H9 (cell line): ENCODE results near the gene SAMD14. TPM values are rescaled to one million over a fixed set of nuclear protein-coding genes. Genes with fewer than 3 reads are reported as not detected.
A peak's percentile ranks its signal among the peaks of the same experiment; 100 is the strongest.

ENCODE experiments used
- DNase-seq: peaks from one replicate; pipeline ENCODE4 v3.0.0-alpha.2; 2017
- H2AFZ ChIP-seq: one replicate; pipeline ENCODE4 v1.6.1; 2013; ENCODE audit warnings: mild to moderate bottlenecking, low read length, control low read depth, moderate library complexity
- H2AK5ac ChIP-seq: 2 replicates; pipeline ENCODE4 v1.6.1; 2013; ENCODE audit warnings: low read length, control low read depth, mixed read lengths; ENCODE audit not compliant: insufficient read length
- H2BK120ac ChIP-seq: one replicate; pipeline ENCODE4 v1.6.1; 2013; ENCODE audit warnings: low read depth, mild to moderate bottlenecking, low read length, control low read depth, inconsistent platforms; ENCODE audit not compliant: poor library complexity, severe bottlenecking
- H2BK12ac ChIP-seq: 2 replicates; pipeline ENCODE4 v1.6.1; 2013; ENCODE audit warnings: low read length, control low read depth, mixed read lengths, low read depth; ENCODE audit not compliant: insufficient read length
- H2BK15ac ChIP-seq: 2 replicates; pipeline ENCODE4 v1.6.1; 2013; ENCODE audit warnings: low read depth, low read length, control low read depth
- H2BK20ac ChIP-seq: one replicate; pipeline ENCODE4 v1.6.1; 2013; ENCODE audit warnings: low read depth, mild to moderate bottlenecking, low read length, control low read depth, inconsistent platforms; ENCODE audit not compliant: poor library complexity, severe bottlenecking
- H2BK5ac ChIP-seq: 2 replicates; pipeline ENCODE4 v1.6.1; 2013; ENCODE audit warnings: low read length, control low read depth, mixed read lengths; ENCODE audit not compliant: insufficient read length
- H3K14ac ChIP-seq: 2 replicates; pipeline ENCODE4 v1.6.1; 2013; ENCODE audit warnings: low read length, control low read depth; ENCODE audit not compliant: insufficient read depth
- H3K18ac ChIP-seq: 2 replicates; pipeline ENCODE4 v1.6.1; 2013; ENCODE audit warnings: low read depth, mild to moderate bottlenecking, mixed read lengths, low read length, control low read depth; ENCODE audit not compliant: insufficient read length
- H3K23ac ChIP-seq: 2 replicates; pipeline ENCODE4 v1.6.1; 2013; ENCODE audit warnings: low read length, control low read depth, mixed read lengths, low read depth; ENCODE audit not compliant: insufficient read length
- H3K23me2 ChIP-seq: 2 replicates; pipeline ENCODE4 v1.6.1; 2013; ENCODE audit warnings: low read depth, mild to moderate bottlenecking, mixed read lengths, low read length, control low read depth; ENCODE audit not compliant: insufficient read length, poor library complexity, severe bottlenecking
- H3K27ac ChIP-seq: 2 replicates; pipeline ENCODE4 v1.5.1; 2013; ENCODE audit warnings: low read length, control low read depth, mixed read lengths, low read depth; ENCODE audit not compliant: insufficient read length
- H3K27me3 ChIP-seq: 2 replicates; pipeline ENCODE4 v1.6.1; 2013; ENCODE audit warnings: low read length, control low read depth, inconsistent platforms; ENCODE audit not compliant: insufficient read depth
- H3K4ac ChIP-seq: 2 replicates; pipeline ENCODE4 v1.6.1; 2013; ENCODE audit warnings: low read depth, mild to moderate bottlenecking, control low read depth, inconsistent platforms, low read length, moderate library complexity
- H3K4me1 ChIP-seq: 2 replicates; pipeline ENCODE4 v1.6.1; 2013; ENCODE audit warnings: low read length, control low read depth, inconsistent platforms; ENCODE audit not compliant: insufficient read depth
- H3K4me2 ChIP-seq: 2 replicates; pipeline ENCODE4 v1.6.1; 2013; ENCODE audit warnings: low read length, control low read depth, mixed read lengths; ENCODE audit not compliant: insufficient read length, insufficient read depth
- H3K56ac ChIP-seq: 2 replicates; pipeline ENCODE4 v1.6.1; 2013; ENCODE audit warnings: low read depth, mild to moderate bottlenecking, mixed read lengths, low read length, control low read depth; ENCODE audit not compliant: insufficient read length
- H3K79me1 ChIP-seq: 2 replicates; pipeline ENCODE4 v1.6.1; 2013; ENCODE audit warnings: low read depth, mild to moderate bottlenecking, moderate library complexity, low read length, control low read depth, inconsistent platforms; ENCODE audit not compliant: insufficient read depth, poor library complexity, severe bottlenecking
- H3K79me2 ChIP-seq: 2 replicates; pipeline ENCODE4 v1.6.1; 2013; ENCODE audit warnings: low read length, control low read depth, inconsistent platforms; ENCODE audit not compliant: insufficient read depth
- H3K9ac ChIP-seq: 2 replicates; pipeline ENCODE4 v1.6.1; 2013; ENCODE audit warnings: low read length, control low read depth, mixed read lengths; ENCODE audit not compliant: insufficient read length; ENCODE audit errors: extremely low read depth
- H3K9me3 ChIP-seq: one replicate; pipeline ENCODE4 v1.6.1; 2013; ENCODE audit warnings: low read depth, low read length, inconsistent platforms; ENCODE audit not compliant: control insufficient read depth
- H3T11ph ChIP-seq: one replicate; pipeline ENCODE4 v1.6.1; 2013; ENCODE audit warnings: mild to moderate bottlenecking, low read length, control low read depth, inconsistent platforms
- H4K20me1 ChIP-seq: one replicate; pipeline ENCODE4 v1.6.1; 2013; ENCODE audit not compliant: control insufficient read depth, insufficient read length, insufficient read depth
- H4K5ac ChIP-seq: 2 replicates; pipeline ENCODE4 v1.6.1; 2013; ENCODE audit warnings: low read depth, mild to moderate bottlenecking, mixed read lengths, low read length, control low read depth; ENCODE audit not compliant: insufficient read length
- H4K8ac ChIP-seq: replicated peaks from 2 replicates; pipeline ENCODE4 v1.6.1; 2013; ENCODE audit warnings: low read length, control low read depth, mixed read lengths, low read depth; ENCODE audit not compliant: insufficient read length
- H4K91ac ChIP-seq: 2 replicates; pipeline ENCODE4 v1.6.1; 2013; ENCODE audit warnings: low read depth, mild to moderate bottlenecking, moderate library complexity, mixed read lengths, low read length, control low read depth; ENCODE audit not compliant: insufficient read length
- H3K27ac Mint-ChIP-seq, 3 experiments: 2 replicates in 2 of 3; 3 replicates in 1 of 3; pipeline ENCODE4 v1.8.0; 2020 to 2021; ENCODE audit warnings: mixed read lengths in 3 of 3, mild to moderate bottlenecking in 1 of 3, moderate library complexity in 1 of 3
- H3K27me3 Mint-ChIP-seq: 2 replicates; pipeline ENCODE4 v1.8.0; 2021; ENCODE audit warnings: low read depth, mild to moderate bottlenecking, moderate library complexity, mixed read lengths
- H3K36me3 Mint-ChIP-seq, 3 experiments: 2 replicates in 2 of 3; 3 replicates in 1 of 3; pipeline ENCODE4 v1.8.0; 2020 to 2021; ENCODE audit warnings: low read depth in 3 of 3, mixed read lengths in 3 of 3; ENCODE audit not compliant: insufficient read depth in 1 of 3
- H3K4me1 Mint-ChIP-seq, 2 experiments: 2 replicates each; pipeline ENCODE4 v1.8.0; 2020; ENCODE audit warnings: mixed read lengths in 2 of 2
- H3K4me3 Mint-ChIP-seq, 2 experiments: 2 replicates in 1 of 2; 3 replicates in 1 of 2; pipeline ENCODE4 v1.8.0; 2020 to 2021; ENCODE audit warnings: mild to moderate bottlenecking in 2 of 2, mixed read lengths in 2 of 2, moderate library complexity in 1 of 2
- H3K9me3 Mint-ChIP-seq, 2 experiments: 2 replicates in 1 of 2; 3 replicates in 1 of 2; pipeline ENCODE4 v1.8.0; 2020; ENCODE audit warnings: mild to moderate bottlenecking in 2 of 2, mixed read lengths in 2 of 2, moderate library complexity in 1 of 2
- WGBS: extraction: QIAGEN DNeasy Blood & Tissue Kit; methylation state at CpG from one replicate; pipeline ENCODE4 v1.1.7; 2013; ENCODE audit warnings: missing lambda C conversion rate, low lambda C conversion rate, mixed read lengths; ENCODE audit not compliant: insufficient read length; ENCODE audit errors: extremely low coverage; 5-methylcytosine and 5-hydroxymethylcytosine counted together
- total RNA-seq: library from RNA; stranded (reverse); gene quantifications from 2 replicates; pipeline ENCODE4 v1.2.1, GENCODE V29; 2021
- TF ChIP-seq, protein P1 (sequence below): fragments of 200-600 bp; sonication (generic); conservative IDR thresholded peaks from 3 replicates; pipeline ENCODE4 v1.8.0; 2021; ENCODE audit warnings: antibody characterized with exemption, mild to moderate bottlenecking

Gene SAMD14
- total RNA-seq, 1 experiment from 2014 or later: 5.9 TPM

- H4K20me1 ChIP-seq: no peaks in the 10 kb centered on the region
- peaks cover 12% of the 10 kb centered on the region for H3K23me2 ChIP-seq
- no peak overlapping the region for H2BK120ac ChIP-seq
- TF ChIP-seq, protein P1, sequence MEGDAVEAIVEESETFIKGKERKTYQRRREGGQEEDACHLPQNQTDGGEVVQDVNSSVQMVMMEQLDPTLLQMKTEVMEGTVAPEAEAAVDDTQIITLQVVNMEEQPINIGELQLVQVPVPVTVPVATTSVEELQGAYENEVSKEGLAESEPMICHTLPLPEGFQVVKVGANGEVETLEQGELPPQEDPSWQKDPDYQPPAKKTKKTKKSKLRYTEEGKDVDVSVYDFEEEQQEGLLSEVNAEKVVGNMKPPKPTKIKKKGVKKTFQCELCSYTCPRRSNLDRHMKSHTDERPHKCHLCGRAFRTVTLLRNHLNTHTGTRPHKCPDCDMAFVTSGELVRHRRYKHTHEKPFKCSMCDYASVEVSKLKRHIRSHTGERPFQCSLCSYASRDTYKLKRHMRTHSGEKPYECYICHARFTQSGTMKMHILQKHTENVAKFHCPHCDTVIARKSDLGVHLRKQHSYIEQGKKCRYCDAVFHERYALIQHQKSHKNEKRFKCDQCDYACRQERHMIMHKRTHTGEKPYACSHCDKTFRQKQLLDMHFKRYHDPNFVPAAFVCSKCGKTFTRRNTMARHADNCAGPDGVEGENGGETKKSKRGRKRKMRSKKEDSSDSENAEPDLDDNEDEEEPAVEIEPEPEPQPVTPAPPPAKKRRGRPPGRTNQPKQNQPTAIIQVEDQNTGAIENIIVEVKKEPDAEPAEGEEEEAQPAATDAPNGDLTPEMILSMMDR: no peak
- H3K27ac ChIP-seq: no peak overlapping the region
- no peak overlapping the region for H3K18ac ChIP-seq
- Mint-ChIP-seq H3K27ac (no peak overlapping the region), H3K4me1 (peaks cover 26 to 47% of the 10 kb centered on the region in 2 experiments), H3K27me3 (peaks cover 33% of the 10 kb centered on the region), H3K36me3 (peaks cover 2 to 24% (median 20%) of the 10 kb centered on the region in 3 experiments; a peak in 6 of 7 replicates), H3K9me3 (no peaks in the 10 kb centered on the region; a peak in 1 of 5 replicates), H3K4me3 (no peak overlapping the region; a peak in 1 of 5 replicates)
- no peak overlapping the region for H2BK12ac ChIP-seq
- H3K14ac ChIP-seq: no peak overlapping the region
- no CpG with 5 or more reads among the region's 7 CpGs for WGBS
- H4K91ac ChIP-seq: no peak overlapping the region
- H2BK15ac ChIP-seq: no peak overlapping the region
- no peak overlapping the region for H2BK20ac ChIP-seq
- H3K27me3 ChIP-seq: no peaks in the 10 kb centered on the region; the same call in 1 of the 2 replicates
- no peak overlapping the region for H3K4ac ChIP-seq
- H2BK5ac ChIP-seq: no peak overlapping the region
- H3K56ac ChIP-seq: no peak overlapping the region
- no peak overlapping the region for H4K5ac ChIP-seq
- no peaks in the 10 kb centered on the region for H3K79me2 ChIP-seq
- no peak overlapping the region for H4K8ac ChIP-seq
- no peak overlapping the region for H3K9ac ChIP-seq
- H3K4me2 ChIP-seq: no peak overlapping the region
- no peaks in the 10 kb centered on the region for H3K79me1 ChIP-seq
- peak; percentile 85 for DNase-seq
- H3T11ph ChIP-seq: no peak overlapping the region
- no peak overlapping the region for H2AK5ac ChIP-seq
- peaks cover 5% of the 10 kb centered on the region; the same call in 1 of the 2 replicates for H3K4me1 ChIP-seq
- no peaks in the 10 kb centered on the region for H3K9me3 ChIP-seq
- H3K23ac ChIP-seq: no peak overlapping the region
- no peak overlapping the region for H2AFZ ChIP-seq
Measured at GRCh38 chr17:50133028-50133768, 3.2 kb upstream of the SAMD14 start.
